Stimulated activated CD8-positive, alpha-beta memory T cell treated with anti-CD3 and anti-CD28 coated beads, Interleukin-12 subunit alpha, Interleukin-12 subunit beta, amount 100 ng/mL, for 24 hours (primary cell): ENCODE data around the gene SART3.

Experiments used
- DNase-seq: peaks from one replicate; pipeline ENCODE4 v3.0.0-alpha.2; 2020; ENCODE audit errors: extremely low read depth

The SART3 gene

GRCh38 chr12:108560752-108561719 is at the start of gene SART3:
Gene SART3 (minus strand): TSS chr12:108561173. CDS start chr12:108561154, 19 bp downstream.
- DNase-seq = peak; percentile 52

GRCh38 chr12:108610336-108610815 is 49.4 kb upstream of the SART3 start:
- DNase-seq = no peak

- DNase-seq = no peak
These were observed 48.8 kb upstream of the SART3 start for GRCh38 chr12:108609537-108610335.

GRCh38 chr12:108608616-108609015 is 47.6 kb upstream of the SART3 start:
- DNase-seq = no peak

- no peak for DNase-seq
These were observed 47.1 kb upstream of the SART3 start for GRCh38 chr12:108607981-108608600.

GRCh38 chr12:108606492-108606891 is 45.5 kb upstream of the SART3 start:
- DNase-seq = no peak

- DNase-seq = no peak
These were observed 44.9 kb upstream of the SART3 start for GRCh38 chr12:108605690-108606406.

- no peak for DNase-seq
These were observed 44.2 kb upstream of the SART3 start for GRCh38 chr12:108605000-108605689.

- DNase-seq = no peak
These were observed 43.4 kb upstream of the SART3 start for GRCh38 chr12:108604208-108604941.

GRCh38 chr12:108603743-108604142 is 42.8 kb upstream of the SART3 start:
- DNase-seq = no peak

- DNase-seq = no peak
These were observed 42.2 kb upstream of the SART3 start for GRCh38 chr12:108602976-108603704.

GRCh38 chr12:108602209-108602705 is 41.3 kb upstream of the SART3 start:
- no peak for DNase-seq

- no peak for DNase-seq
These were observed 39.7 kb upstream of the SART3 start for GRCh38 chr12:108600702-108601007.

GRCh38 chr12:108599948-108600701 is 39.2 kb upstream of the SART3 start:
- no peak for DNase-seq

- no peak for DNase-seq
These were observed 38.6 kb upstream of the SART3 start for GRCh38 chr12:108599541-108599940.

- no peak for DNase-seq
These were observed 37.7 kb upstream of the SART3 start for GRCh38 chr12:108598553-108599250.

- no peak for DNase-seq
These were observed 36.8 kb upstream of the SART3 start, which contains the start of gene TMEM119 for GRCh38 chr12:108597559-108598471. Gene TMEM119 (minus strand): TSS chr12:108598084. CDS start chr12:108592383, 5,701 bp downstream.
